HEK293T (cell line): Measurements from ENCODE around the gene SP5.
"Not testable (repeated sequence)": the region's sequence is repeated elsewhere in the genome, so short reads cannot be mapped to it uniquely, and the experiment has no call there.

Experiments
- CTCF ChIA-PET: fragments of 350-600 bp; formaldehyde crosslinking; extraction: SDS; loops from one replicate; lab custom pipeline; 2021; ENCODE audit warnings: antibody characterized with exemption, inconsistent platforms; lab: Yijun Ruan, JAX
- POLR2A ChIA-PET: fragments of 350-600 bp; formaldehyde crosslinking; extraction: SDS; loops from one replicate; lab custom pipeline; 2020; ENCODE audit warnings: antibody characterized with exemption, inconsistent platforms; lab: Yijun Ruan, JAX
- DNase-seq: peaks from one replicate; pipeline ENCODE4 v3.0.0; 2012; ENCODE audit warnings: mixed read lengths; ENCODE audit errors: extremely low spot score
- ARNT ChIP-seq: fragments of 450-650 bp; IDR thresholded peaks from 2 replicates; pipeline ENCODE4 v1.6.1; 2017; ENCODE audit warnings: mild to moderate bottlenecking
- BHLHE40 ChIP-seq: fragments of 450-650 bp; IDR thresholded peaks from 2 replicates; pipeline ENCODE4 v1.6.1; 2016; ENCODE audit warnings: mild to moderate bottlenecking, moderate library complexity, borderline replicate concordance
- CTBP1 ChIP-seq: fragments of 450-650 bp; IDR thresholded peaks from 2 replicates; pipeline ENCODE4 v1.6.1; 2016; ENCODE audit warnings: borderline replicate concordance
- ELF4 ChIP-seq: fragments of 450-650 bp; IDR thresholded peaks from 2 replicates; pipeline ENCODE4 v1.6.1; 2017; ENCODE audit warnings: antibody characterized with exemption
- FOXA1 ChIP-seq: fragments of 450-650 bp; IDR thresholded peaks from 2 replicates; pipeline ENCODE4 v1.6.1; 2016; ENCODE audit warnings: mild to moderate bottlenecking
- FOXK2 ChIP-seq: fragments of 450-650 bp; IDR thresholded peaks from 2 replicates; pipeline ENCODE4 v1.6.1; 2016; ENCODE audit warnings: mild to moderate bottlenecking
- FOXM1 ChIP-seq: fragments of 450-650 bp; IDR thresholded peaks from 2 replicates; pipeline ENCODE4 v1.6.1; 2017; ENCODE audit warnings: mild to moderate bottlenecking, borderline replicate concordance
- HDGF ChIP-seq: fragments of 450-650 bp; IDR thresholded peaks from 2 replicates; pipeline ENCODE4 v1.6.1; 2017; ENCODE audit warnings: antibody characterized with exemption, borderline replicate concordance
- L3MBTL2 ChIP-seq: fragments of 450-650 bp; conservative IDR thresholded peaks from 2 replicates; pipeline ENCODE4 v1.6.1; 2016; ENCODE audit warnings: mild to moderate bottlenecking
- LEF1 ChIP-seq: fragments of 450-650 bp; IDR thresholded peaks from 2 replicates; pipeline ENCODE4 v1.6.1; 2017; ENCODE audit warnings: mild to moderate bottlenecking, borderline replicate concordance
- NFRKB ChIP-seq: fragments of 450-650 bp; IDR thresholded peaks from 2 replicates; pipeline ENCODE4 v1.6.1; 2016; ENCODE audit warnings: mild to moderate bottlenecking, moderate library complexity
- PKNOX1 ChIP-seq: fragments of 450-650 bp; IDR thresholded peaks from 2 replicates; pipeline ENCODE4 v1.6.1; 2016
- SP1 ChIP-seq: fragments of 450-650 bp; IDR thresholded peaks from 2 replicates; pipeline ENCODE4 v1.6.1; 2017
- SUZ12 ChIP-seq: fragments of 450-650 bp; IDR thresholded peaks from 2 replicates; pipeline ENCODE4 v1.6.1; 2016; ENCODE audit warnings: mild to moderate bottlenecking
- TARDBP ChIP-seq: fragments of 450-650 bp; IDR thresholded peaks from 2 replicates; pipeline ENCODE4 v1.6.1; 2016
- ZNF384 ChIP-seq: fragments of 450-650 bp; IDR thresholded peaks from 2 replicates; pipeline ENCODE4 v1.6.1; 2016

SP5 gene

GRCh38 chr2:170744248-170745002 lies 29.3 kb downstream of the SP5 start:
- POLR2A ChIA-PET = no interaction called here
- DNase-seq = no peak
- CTCF ChIA-PET = no interaction called here
- TF ChIP-seq L3MBTL2 (no peak), CTBP1 (no peak), TARDBP (no peak), FOXK2 (no peak), NFRKB (no peak), ZNF384 (no peak), FOXA1 (no peak), SP1 (no peak), PKNOX1 (no peak), LEF1 (no peak), ARNT (no peak), ELF4 (no peak), BHLHE40 (no peak), FOXM1 (no peak), SUZ12 (no peak), HDGF (no peak)

- no peak for DNase-seq
- ChIA-PET CTCF (no interaction called here), POLR2A (no interaction called here)
- TF ChIP-seq SUZ12 (no peak), ELF4 (no peak), FOXM1 (no peak), FOXA1 (no peak), NFRKB (no peak), CTBP1 (no peak), ZNF384 (no peak), TARDBP (no peak), ARNT (no peak), L3MBTL2 (no peak), LEF1 (no peak), HDGF (no peak), FOXK2 (no peak), SP1 (no peak), PKNOX1 (no peak), BHLHE40 (no peak)
These were observed 30.2 kb downstream of the SP5 start for GRCh38 chr2:170745305-170745704.

- ChIA-PET CTCF (interaction anchor here (0.7 kb wide), 1 partner anchor 28 kb away, joined by 9 read pairs; no protein-coding TSS in a partner anchor), POLR2A (no interaction called here)
- DNase-seq = no peak
- TF ChIP-seq PKNOX1 (no peak), ELF4 (no peak), NFRKB (no peak), SUZ12 (no peak), CTBP1 (no peak), HDGF (no peak), SP1 (no peak), ARNT (no peak), FOXK2 (no peak), BHLHE40 (no peak), LEF1 (no peak), L3MBTL2 (no peak)
These were observed 32.8 kb downstream of the SP5 start for GRCh38 chr2:170747921-170748320.

GRCh38 chr2:170751555-170751954 lies 36.4 kb downstream of the SP5 start:
- CTCF ChIA-PET, POLR2A ChIA-PET, DNase-seq: not testable (repeated sequence)

- DNase-seq = no peak
- TF ChIP-seq FOXM1 (no peak), FOXA1 (no peak), SP1 (no peak), SUZ12 (no peak), L3MBTL2 (no peak), NFRKB (no peak), ARNT (no peak), BHLHE40 (no peak), PKNOX1 (no peak), HDGF (no peak), LEF1 (no peak), CTBP1 (no peak), ZNF384 (no peak), ELF4 (no peak), TARDBP (no peak)
- POLR2A ChIA-PET = no interaction called here
- CTCF ChIA-PET = no interaction called here
These were observed 46.4 kb downstream of the SP5 start for GRCh38 chr2:170761572-170761971.
